ENCODE data around the gene VWA1.
"Not testable (repeated sequence)": the region's sequence is repeated elsewhere in the genome, so short reads cannot be mapped to it uniquely, and the experiment has no call there.

Gene VWA1

DNA sequence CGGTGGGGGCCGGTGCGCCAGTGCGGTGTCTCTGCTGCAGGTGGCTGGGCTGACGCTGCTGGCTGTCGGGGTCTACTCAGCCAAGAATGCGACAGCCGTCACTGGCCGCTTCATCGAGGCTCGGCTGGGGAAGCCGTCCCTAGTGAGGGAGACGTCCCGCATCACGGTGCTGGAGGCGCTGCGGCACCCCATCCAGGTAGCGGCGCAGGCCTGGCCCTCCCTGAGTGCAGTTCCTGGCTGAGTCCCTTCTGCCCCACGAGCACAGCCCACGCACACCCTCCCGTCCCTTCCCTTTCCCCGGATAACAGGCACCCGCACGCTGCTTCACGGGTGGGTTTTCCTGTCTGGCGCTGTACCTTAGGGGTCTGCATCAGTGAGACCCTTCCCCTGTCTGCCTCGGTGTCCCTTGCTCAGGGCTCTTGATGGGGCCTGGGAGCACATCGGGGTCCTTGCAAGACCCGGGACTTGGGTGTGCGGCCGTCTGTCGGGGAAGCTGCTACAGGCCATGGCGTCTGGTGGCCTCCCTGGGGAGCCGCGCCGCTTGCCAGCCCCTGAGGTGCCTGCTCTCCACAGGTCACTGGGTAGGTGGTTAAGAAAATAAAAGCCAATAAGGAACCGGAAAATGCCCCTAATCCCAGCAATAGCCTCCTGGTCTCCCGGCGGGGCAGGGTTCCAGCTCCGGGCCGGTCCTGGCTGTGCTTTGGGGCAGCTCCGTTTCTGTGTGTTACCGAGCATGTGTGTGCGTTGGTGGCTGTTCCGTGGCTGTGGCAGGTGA lies 49.7 kb downstream of the VWA1 start:
- not testable (repeated sequence) for DNase-seq (ENCODE audit: low spot score)

DNA sequence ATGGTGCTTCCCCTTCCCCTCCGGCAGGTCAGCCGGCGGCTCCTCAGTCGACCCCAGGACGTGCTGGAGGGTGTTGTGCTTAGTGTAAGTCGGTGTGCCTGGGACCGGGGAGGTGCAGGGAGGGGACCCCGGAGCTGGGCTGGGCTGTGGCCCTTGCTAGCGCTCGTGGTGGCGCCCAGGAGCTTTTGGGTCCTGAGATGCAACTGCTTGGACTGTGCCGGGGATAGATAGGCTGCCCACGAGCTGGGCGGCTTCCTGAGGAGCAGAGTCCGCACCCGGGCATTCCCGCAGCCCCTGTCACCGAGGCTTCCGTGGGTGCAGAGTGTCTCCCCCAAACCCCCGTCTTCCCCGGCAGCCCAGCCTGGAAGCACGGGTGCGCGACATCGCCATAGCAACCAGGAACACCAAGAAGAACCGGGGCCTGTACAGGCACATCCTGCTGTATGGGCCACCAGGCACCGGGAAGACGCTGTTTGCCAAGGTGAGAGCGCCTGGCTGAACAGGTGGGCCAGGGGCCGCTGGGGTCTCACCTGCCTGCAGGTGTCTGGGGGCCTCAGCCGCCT lies 50.3 kb downstream of the VWA1 start:
- DNase-seq (ENCODE audit: low spot score): not testable (repeated sequence)

DNA sequence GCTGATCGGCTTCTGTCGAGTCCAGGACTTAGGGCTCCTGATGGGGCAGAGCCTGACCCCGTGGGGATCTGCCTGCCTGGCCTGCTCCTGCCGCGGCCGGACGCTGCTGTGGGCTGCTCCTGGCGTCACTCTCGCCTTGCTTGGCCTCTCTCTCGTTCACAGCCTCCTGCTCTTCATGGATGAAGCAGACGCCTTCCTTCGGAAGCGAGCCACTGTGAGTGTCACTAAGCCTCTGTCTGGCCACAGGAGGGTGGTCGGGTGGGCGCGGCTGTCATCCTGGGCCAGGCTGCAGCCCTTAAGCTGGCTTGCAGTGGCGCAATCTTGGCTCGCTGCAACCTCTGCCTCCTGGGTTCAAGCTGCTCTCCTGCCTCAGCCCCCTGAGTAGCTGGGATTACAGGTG lies 52.2 kb downstream of the VWA1 start:
- no peak for DNase-seq (ENCODE audit: low spot score)

- no peak for DNase-seq (ENCODE audit: low spot score)
Measured at GRCh38 chr1:1489231-1489630, 53.7 kb downstream of the VWA1 start.

- DNase-seq (ENCODE audit: low spot score): no peak
Measured at GRCh38 chr1:1489861-1490260, 54.4 kb downstream of the VWA1 start.

DNA sequence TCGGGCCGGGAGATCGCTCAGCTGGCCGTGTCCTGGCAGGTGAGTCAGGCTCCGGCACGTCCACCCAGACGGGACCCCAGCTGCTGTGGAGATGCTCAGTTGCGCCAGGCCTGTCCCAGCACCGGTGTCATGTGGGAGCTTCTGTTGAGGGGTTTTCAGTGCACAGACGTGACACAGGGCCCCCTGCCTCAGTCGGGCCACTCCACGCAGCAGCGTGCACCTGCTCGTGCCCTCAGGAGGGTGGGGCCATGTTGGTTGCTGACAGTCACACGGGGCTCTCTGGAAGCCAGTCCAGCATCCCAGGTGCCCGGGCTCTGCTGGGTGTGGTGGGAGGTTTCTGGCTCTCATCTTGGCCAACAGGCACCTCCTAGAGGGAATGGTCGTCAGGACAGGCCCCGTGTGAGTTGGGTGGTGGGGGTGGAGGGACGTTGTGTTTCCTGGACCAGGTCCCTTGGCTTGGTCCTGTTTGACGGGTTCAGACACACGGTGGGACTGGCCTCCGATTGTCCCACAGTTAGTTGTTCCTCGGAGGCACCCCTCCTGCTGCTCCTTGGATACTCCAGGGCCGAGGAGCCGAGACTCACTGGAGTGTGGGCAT lies 55.2 kb downstream of the VWA1 start:
- no peak for DNase-seq (ENCODE audit: low spot score)

GRCh38 chr1:1491601-1492000 lies 56.1 kb downstream of the VWA1 start:
- DNase-seq (ENCODE audit: low spot score): no peak
